Activated T-helper 9 cell treated with anti-CD3 and anti-CD28 coated beads, Interleukin-2, amount 50 U/mL, for 16 hours (primary cell): Measurements from ENCODE around the gene RAPSN.

Experiments
- DNase-seq: peaks from one replicate; pipeline ENCODE4 v3.0.0-alpha.2; 2020; ENCODE audit warnings: low read depth

RAPSN gene

GRCh38 chr11:47448566-47449427, at the start of gene RAPSN:
Gene RAPSN (minus strand): TSS chr11:47449136. CDS start chr11:47448964, 172 bp downstream.
- DNase-seq, result no peak

- DNase-seq, result no peak
Measured at GRCh38 chr11:47498149-47498548, 49.2 kb upstream of the RAPSN start.

- no peak for DNase-seq
Measured at GRCh38 chr11:47496808-47497207, 47.9 kb upstream of the RAPSN start.

GRCh38 chr11:47495856-47496217, 46.9 kb upstream of the RAPSN start:
- no peak for DNase-seq

GRCh38 chr11:47495011-47495855, 46.3 kb upstream of the RAPSN start:
- DNase-seq, result no peak

GRCh38 chr11:47489395-47489755, 40.4 kb upstream of the RAPSN start:
- DNase-seq, result no peak

- DNase-seq, result no peak
Measured at GRCh38 chr11:47488674-47489394, 39.9 kb upstream of the RAPSN start.

GRCh38 chr11:47488111-47488510, 39.2 kb upstream of the RAPSN start:
- no peak for DNase-seq

- no peak for DNase-seq
Measured at GRCh38 chr11:47487421-47487820, 38.5 kb upstream of the RAPSN start.

GRCh38 chr11:47485107-47485506, 36.2 kb upstream of the RAPSN start:
- no peak for DNase-seq

- no peak for DNase-seq
Measured at GRCh38 chr11:47483457-47483856, 34.5 kb upstream of the RAPSN start.

GRCh38 chr11:47480762-47481161, 31.8 kb upstream of the RAPSN start:
- DNase-seq, result no peak

GRCh38 chr11:47478651-47479329, 29.9 kb upstream of the RAPSN start:
- no peak for DNase-seq

GRCh38 chr11:47477753-47478152, 28.8 kb upstream of the RAPSN start:
- no peak for DNase-seq

GRCh38 chr11:47477323-47477722, 28.4 kb upstream of the RAPSN start:
- DNase-seq, result no peak

- DNase-seq, result no peak
Measured at GRCh38 chr11:47470671-47471070, 21.7 kb upstream of the RAPSN start.

GRCh38 chr11:47469361-47470179, 20.6 kb upstream of the RAPSN start:
- no peak for DNase-seq

GRCh38 chr11:47468598-47469214, 19.8 kb upstream of the RAPSN start:
- no peak for DNase-seq

GRCh38 chr11:47467357-47467756, 18.4 kb upstream of the RAPSN start:
- DNase-seq, result no peak

- no peak for DNase-seq
Measured at GRCh38 chr11:47466701-47467250, 17.8 kb upstream of the RAPSN start.
